Endothelial cell (in vitro differentiated cells): ENCODE results near the gene GBP6. TPM values are rescaled to one million over a fixed set of nuclear protein-coding genes. Genes with fewer than 3 reads are reported as not detected.
"Not testable (repeated sequence)": the region's sequence is repeated elsewhere in the genome, so short reads cannot be mapped to it uniquely, and the experiment has no call there.

ENCODE experiments used
- DNase-seq: peaks from one replicate; pipeline ENCODE4 v3.0.0; 2021; ENCODE audit warnings: low spot score
- H3K27ac Mint-ChIP-seq: one replicate; pipeline ENCODE4 v1.8.0; 2021; ENCODE audit warnings: mixed read lengths, inconsistent platforms; ENCODE audit not compliant: unreplicated experiment
- H3K27me3 Mint-ChIP-seq: one replicate; pipeline ENCODE4 v1.8.0; 2021; ENCODE audit warnings: mild to moderate bottlenecking, moderate library complexity, mixed read lengths, inconsistent platforms; ENCODE audit not compliant: unreplicated experiment
- H3K36me3 Mint-ChIP-seq: one replicate; pipeline ENCODE4 v1.8.0; 2021; ENCODE audit warnings: mild to moderate bottlenecking, low read depth, mixed read lengths, inconsistent platforms; ENCODE audit not compliant: unreplicated experiment
- H3K4me1 Mint-ChIP-seq: one replicate; pipeline ENCODE4 v1.8.0; 2021; ENCODE audit warnings: mild to moderate bottlenecking, mixed read lengths, inconsistent platforms; ENCODE audit not compliant: unreplicated experiment
- H3K4me3 Mint-ChIP-seq: one replicate; pipeline ENCODE4 v1.8.0; 2021; ENCODE audit warnings: mild to moderate bottlenecking, mixed read lengths, inconsistent platforms; ENCODE audit not compliant: unreplicated experiment
- H3K9me3 Mint-ChIP-seq: one replicate; pipeline ENCODE4 v1.8.0; 2021; ENCODE audit warnings: mixed read lengths, inconsistent platforms; ENCODE audit not compliant: unreplicated experiment
- CTCF ChIP-seq: fragments of 200-600 bp; sonication (generic); IDR thresholded peaks from one replicate; pipeline ENCODE4 v1.5.0; 2021; ENCODE audit warnings: antibody characterized with exemption; ENCODE audit not compliant: unreplicated experiment
- total RNA-seq: library from RNA; stranded (reverse); fragmentation: NEBNext Ultra II Directional; extraction: Animal tissue kit (Norgen Biotek cat#: 25700); gene quantifications from one replicate; pipeline ENCODE4 v1.2.1, GENCODE V29; 2021; ENCODE audit not compliant: unreplicated experiment

Gene GBP6
- total RNA-seq, 1 donor from 2014 or later: 0.26 TPM

GRCh38 chr1:89433421-89433820 is 69.6 kb downstream of the GBP6 start:
- DNase-seq: no peak
- H3K4me1 Mint-ChIP-seq: no peaks in the 10 kb centered on the region
- no peak overlapping the region for H3K27ac Mint-ChIP-seq
- peaks cover under 1% of the 10 kb centered on the region for H3K27me3 Mint-ChIP-seq
- no peaks in the 10 kb centered on the region for H3K36me3 Mint-ChIP-seq
- no peak for TF ChIP-seq CTCF
- H3K9me3 Mint-ChIP-seq: no peaks in the 10 kb centered on the region
- H3K4me3 Mint-ChIP-seq: no peak overlapping the region

GRCh38 chr1:89434058-89434780 is 70.4 kb downstream of the GBP6 start:
- not testable (repeated sequence) for DNase-seq, H3K9me3 Mint-ChIP-seq, H3K27ac Mint-ChIP-seq, H3K4me1 Mint-ChIP-seq, H3K36me3 Mint-ChIP-seq, H3K4me3 Mint-ChIP-seq, H3K27me3 Mint-ChIP-seq

Other genes with a start within 250 kb of the GBP6 start
- 0.36 TPM for gene GBP2, start 237.9 kb upstream of the GBP6 start, total RNA-seq
- gene GBP7, start 188.1 kb upstream of the GBP6 start, total RNA-seq: 0.69 TPM
- gene GBP4, start 165.1 kb upstream of the GBP6 start, total RNA-seq: 75.5 TPM
- 2.6 TPM for gene GBP5, start 91.2 kb upstream of the GBP6 start, total RNA-seq
- gene LRRC8B, start 160.8 kb downstream of the GBP6 start, total RNA-seq: 14.5 TPM